Adrenal gland (tissue), 12 donors: Measurements from ENCODE around the gene PRR19. TPM values are rescaled to one million over a fixed set of nuclear protein-coding genes. Genes with fewer than 3 reads are reported as not detected.
A peak's percentile ranks its signal among the peaks of the same experiment; 100 is the strongest.

ENCODE experiments used
- DNase-seq, 7 donors: peaks; one replicate each; pipeline ENCODE4 v3.0.0-alpha.2; 2019 to 2020
- H3K27ac ChIP-seq, 5 donors: fragments of 200-600 bp; sonication (generic) in 4 of 5; 1 replicate in 3 of 5; 2 replicates in 2 of 5; pipeline versions ENCODE4 v1.5.1 to v1.8.0; 2016 to 2020; ENCODE audit warnings: mild to moderate bottlenecking in 1 of 5
- H3K27me3 ChIP-seq: fragments of 200-600 bp; 2 replicates; pipeline ENCODE4 v1.8.0; 2021
- H3K36me3 ChIP-seq, 2 donors: fragments of 200-600 bp; replicated peaks in 1 of 2; 1 replicate in 1 of 2; 2 replicates in 1 of 2; pipeline versions ENCODE4 v1.5.1 to v1.8.0; 2018 to 2022
- H3K4me1 ChIP-seq, 2 donors: fragments of 200-600 bp; replicated peaks in 1 of 2; 1 replicate in 1 of 2; 2 replicates in 1 of 2; pipeline versions ENCODE4 v1.5.1 to v1.8.0; 2018 to 2021
- H3K4me3 ChIP-seq, 4 donors: fragments of 200-600 bp; sonication (generic) in 3 of 4; one replicate each; pipeline ENCODE4 v1.5.1; 2016 to 2018
- H3K9me3 ChIP-seq, 3 donors: fragments of 200-600 bp; sonication (generic) in 1 of 3; replicated peaks in 1 of 3; 1 replicate in 2 of 3; 2 replicates in 1 of 3; pipeline versions ENCODE4 v1.5.1 to v1.8.0; 2016 to 2021
- POLR2A ChIP-seq, 2 donors: fragments of 450-650 bp; IDR thresholded peaks; one replicate each; pipeline ENCODE4 v1.6.1; 2017; ENCODE audit warnings: antibody characterized with exemption in 2 of 2, mild to moderate bottlenecking in 2 of 2, moderate library complexity in 1 of 2
- WGBS, 4 donors: extraction: QIAGEN DNeasy Blood & Tissue Kit in 2 of 4; methylation state at CpG; one replicate each; pipeline versions ENCODE4 v1.1.5 to v1.1.7; 2013 to 2017; 5-methylcytosine and 5-hydroxymethylcytosine counted together
- intact Hi-C, 2 donors: fragments of 100-400 bp; cut with DNase I; formaldehyde crosslinking; loops; one replicate each; pipeline versions ENCODE4 v1.14.1 to v1.15.0; 2022 to 2023
- polyA plus RNA-seq, 3 donors: library from polyadenylated mRNA; stranded (reverse); fragments of 200-250 nt in 2 of 3; fragments of 350-450 nt in 1 of 3; fragmentation: Illumina TruSeq in 1 of 3; extraction: RNeasy Lipid Tissue Mini Kit (QIAGEN cat#74804) in 1 of 3; gene quantifications; one replicate each; pipeline ENCODE4 v1.2.3, GENCODE V29; 2013 to 2014
- total RNA-seq, 9 donors: library from RNA; depleted of rRNA in 4 of 9; stranded (reverse); fragments of >200 nt in 4 of 9; fragments of 120-200 nt in 1 of 9; fragmentation: NEBNext Ultra II Directional in 1 of 9; extraction: Animal tissue kit (Norgen Biotek cat#: 25700) in 1 of 9; gene quantifications; one replicate each; pipeline versions ENCODE4 v1.1.0 to v1.2.4, GENCODE V29; 2013 to 2023
- TF ChIP-seq, protein P1 (sequence below), 6 experiments: fragments of 450-650 bp in 4 of 6; fragments of 200-600 bp in 2 of 6; sonication (generic) in 1 of 6; IDR thresholded peaks; 1 replicate in 5 of 6; 2 replicates in 1 of 6; pipeline versions ENCODE4 v1.5.1 to v1.8.0; 2016 to 2021; ENCODE audit warnings: antibody characterized with exemption in 6 of 6, mild to moderate bottlenecking in 2 of 6, moderate library complexity in 1 of 6
- donor health status: healthy with polysubstance abuse.
- donor health status: Bipolar disorder and iron deficiency.
- donor health status: DM: yes; HTN: yes; CAD: no.
- donor health status: DM: no; HTN: no; CAD: no.
- donor health status: DM: no; HTN: no; CAD: no.
- donor health status: DM: yes; HTN: yes; CAD: no.

The PRR19 gene
- total and polyA plus RNA-seq, 12 donors = 0.51 to 2.5 (median 1.5) TPM

DNA sequence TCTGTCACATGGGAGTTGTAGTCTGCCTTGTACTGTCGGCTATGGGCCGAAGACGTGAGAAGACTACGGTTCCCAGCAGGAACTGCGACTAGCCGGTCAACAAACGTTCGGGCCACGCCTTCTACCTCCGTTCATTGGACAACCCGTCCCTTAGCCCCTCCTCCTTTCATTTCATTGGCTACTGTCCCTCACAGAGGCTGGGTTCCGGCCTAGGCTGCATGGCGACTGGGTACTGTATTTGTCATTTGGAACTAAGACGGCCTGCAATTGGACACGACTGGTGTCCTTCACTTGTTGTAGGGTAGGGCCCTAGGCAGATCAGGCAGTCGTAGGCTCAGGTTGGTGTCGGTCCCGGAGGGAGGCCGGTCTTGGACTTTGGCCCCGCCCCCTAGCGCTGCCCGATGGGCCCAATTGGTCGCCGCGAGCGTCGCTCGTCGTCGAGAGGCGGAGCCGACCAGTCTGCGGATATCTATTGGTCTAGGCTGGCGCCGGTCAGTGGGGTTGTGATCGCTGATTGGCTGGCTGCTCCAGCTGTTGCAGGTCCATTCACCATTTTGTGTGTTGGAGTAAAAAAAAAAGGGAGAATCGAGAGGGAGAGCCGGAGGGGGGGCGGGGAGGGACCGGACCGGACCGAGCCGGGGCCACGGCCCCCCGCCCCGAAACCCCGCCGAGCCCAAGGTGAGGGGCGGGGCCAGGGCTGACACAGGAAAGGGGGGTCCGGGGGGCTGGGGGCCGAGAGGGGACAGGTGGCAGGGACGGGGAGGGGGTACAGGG lies 33.0 kb upstream of the PRR19 start, which contains the start of gene CIC:
CIC (plus strand) TSS at position 549 of the 774 bp plus-strand sequence. CDS start 2,532 bp downstream, outside the sequence.
- 0 to 1% (median 1%) methylated on average over 23 to 52 of the region's 52 CpGs for WGBS, 4 donors
- no peak for TF ChIP-seq POLR2A (IDR thresholded peaks at IDR 0.05)
- TF ChIP-seq, protein P1, sequence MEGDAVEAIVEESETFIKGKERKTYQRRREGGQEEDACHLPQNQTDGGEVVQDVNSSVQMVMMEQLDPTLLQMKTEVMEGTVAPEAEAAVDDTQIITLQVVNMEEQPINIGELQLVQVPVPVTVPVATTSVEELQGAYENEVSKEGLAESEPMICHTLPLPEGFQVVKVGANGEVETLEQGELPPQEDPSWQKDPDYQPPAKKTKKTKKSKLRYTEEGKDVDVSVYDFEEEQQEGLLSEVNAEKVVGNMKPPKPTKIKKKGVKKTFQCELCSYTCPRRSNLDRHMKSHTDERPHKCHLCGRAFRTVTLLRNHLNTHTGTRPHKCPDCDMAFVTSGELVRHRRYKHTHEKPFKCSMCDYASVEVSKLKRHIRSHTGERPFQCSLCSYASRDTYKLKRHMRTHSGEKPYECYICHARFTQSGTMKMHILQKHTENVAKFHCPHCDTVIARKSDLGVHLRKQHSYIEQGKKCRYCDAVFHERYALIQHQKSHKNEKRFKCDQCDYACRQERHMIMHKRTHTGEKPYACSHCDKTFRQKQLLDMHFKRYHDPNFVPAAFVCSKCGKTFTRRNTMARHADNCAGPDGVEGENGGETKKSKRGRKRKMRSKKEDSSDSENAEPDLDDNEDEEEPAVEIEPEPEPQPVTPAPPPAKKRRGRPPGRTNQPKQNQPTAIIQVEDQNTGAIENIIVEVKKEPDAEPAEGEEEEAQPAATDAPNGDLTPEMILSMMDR (IDR thresholded peaks at IDR 0.05) = no peak
- Histone ChIP-seq H3K4me3 (peak within 1 kb of the TSS in 3 of 4 donors; percentile 7 to 81 (median 65)), H3K27me3 (no peaks in the 10 kb centered on the region), H3K36me3 (peaks cover 0 to 24% of the 10 kb centered on the region in 2 donors), H3K4me1 (peaks cover 24 to 27% of the 10 kb centered on the region in 2 donors), H3K27ac (peak within 1 kb of the TSS; percentile 91 to 99 (median 95)), H3K9me3 (no peaks in the 10 kb centered on the region)
- intact Hi-C loops = loop anchor here in 1 of 2 donors (2.0 kb wide), 1 partner anchor 14 kb away; the partner anchor contains the start of gene ERF
- peak; percentile 100 for DNase-seq

DNA sequence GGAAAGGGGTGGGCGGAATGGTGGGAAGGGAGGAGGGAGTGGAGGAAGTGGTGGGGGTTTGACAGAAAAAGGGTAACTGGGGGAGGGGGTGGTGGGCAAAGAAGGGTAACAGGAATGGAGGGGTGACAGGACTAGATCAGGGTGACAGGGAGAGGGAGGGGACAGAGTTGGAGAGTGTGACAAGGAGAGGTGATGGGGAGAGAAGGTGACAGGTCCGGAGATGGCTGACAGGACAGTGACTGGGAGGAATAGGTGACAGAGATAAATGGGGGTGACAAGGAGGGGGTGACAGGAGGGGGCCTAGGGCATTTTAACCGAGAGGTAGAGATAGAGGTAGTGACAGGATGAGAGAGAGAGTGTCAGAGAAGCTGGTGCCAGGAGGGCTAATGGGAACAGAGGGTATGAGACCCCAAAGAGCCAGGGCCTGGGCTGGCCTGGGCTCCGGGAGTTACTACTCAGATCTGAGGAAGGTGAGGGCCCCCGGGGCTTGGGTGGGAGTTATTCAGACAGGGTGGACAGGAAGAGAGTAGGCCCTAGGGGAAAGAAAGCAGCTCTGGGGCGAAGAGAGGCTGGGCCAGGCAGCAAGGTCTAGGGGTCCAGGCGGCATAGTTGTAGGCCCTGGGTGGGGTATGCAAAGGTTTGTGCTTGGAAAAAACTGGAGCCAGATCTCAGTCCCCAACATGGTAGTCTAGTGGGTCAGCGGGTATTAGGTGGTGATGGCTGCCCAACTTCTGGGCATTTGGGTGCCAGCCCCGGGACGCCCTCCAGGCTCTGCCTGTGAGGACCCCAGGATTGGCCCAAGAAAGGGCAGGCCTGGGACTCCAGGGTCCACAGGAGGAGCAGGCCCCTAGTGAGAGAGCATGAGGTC lies 32.2 kb upstream of the PRR19 start:
- intact Hi-C loops = loop anchor here in 1 of 2 donors (2.0 kb wide), 1 partner anchor 15 kb away; the partner anchor contains the start of gene ERF
- 11 to 28% (median 25%) methylated on average over 7 to 10 of the region's 10 CpGs for WGBS, 4 donors
- TF ChIP-seq POLR2A (IDR thresholded peaks at IDR 0.05) = no peak
- TF ChIP-seq, protein P1 (IDR thresholded peaks at IDR 0.05) = no peak
- H3K27me3 ChIP-seq = no peaks in the 10 kb centered on the region
- H3K4me3 ChIP-seq = peak overlapping the region in 2 of 4 donors; percentile 56 to 81
- peak in 5 of 7 donors; percentile 45 to 68 (median 49) for DNase-seq
- peaks cover 24 to 31% of the 10 kb centered on the region in 2 donors for H3K4me1 ChIP-seq
- peaks cover 0 to 32% of the 10 kb centered on the region in 2 donors for H3K36me3 ChIP-seq
- H3K27ac ChIP-seq = peak overlapping the region; percentile 86 to 96 (median 92)
- H3K9me3 ChIP-seq = no peaks in the 10 kb centered on the region

DNA sequence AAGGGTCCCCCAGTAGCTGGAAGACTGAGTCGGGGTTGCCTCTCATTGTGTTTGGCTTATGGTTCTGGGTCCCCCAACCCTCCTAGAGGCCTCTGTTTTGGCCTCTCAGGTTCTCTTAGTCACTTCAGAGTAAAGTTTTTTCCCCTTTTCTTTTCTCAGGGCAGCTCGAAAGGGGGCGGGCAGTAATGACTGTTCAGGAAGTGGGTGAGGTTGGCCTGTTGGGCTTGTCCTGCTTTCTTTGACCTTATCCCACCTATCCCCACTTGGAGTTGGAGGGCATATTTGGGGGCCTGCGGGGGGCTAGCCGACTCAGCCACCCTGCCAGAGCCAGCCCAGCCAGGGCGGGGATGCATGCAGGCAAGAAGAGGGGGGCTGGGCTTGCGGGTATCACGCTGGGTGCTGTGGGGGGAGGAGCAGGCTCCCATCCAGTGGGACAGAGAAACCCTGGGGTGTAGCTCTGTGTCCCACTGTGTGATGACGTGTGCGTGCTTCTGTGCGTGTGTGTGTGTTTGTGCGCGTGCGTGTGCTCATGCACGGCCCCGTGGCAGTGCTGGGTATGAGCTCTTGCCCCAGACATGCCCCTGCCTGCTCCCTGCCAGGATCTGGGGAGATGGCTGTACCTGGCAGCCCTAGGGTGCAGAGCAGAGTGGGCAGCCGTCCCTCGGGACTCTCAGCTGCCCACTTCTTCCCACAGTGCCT lies 31.4 kb upstream of the PRR19 start:
- no peaks in the 10 kb centered on the region for H3K9me3 ChIP-seq
- peak; percentile 37 to 61 for TF ChIP-seq POLR2A (IDR thresholded peaks at IDR 0.05)
- TF ChIP-seq, protein P1 (IDR thresholded peaks at IDR 0.05) = no peak
- H3K27me3 ChIP-seq = no peaks in the 10 kb centered on the region
- DNase-seq = peak; percentile 72 to 92 (median 76)
- H3K27ac ChIP-seq = peak overlapping the region; percentile 86 to 96 (median 92)
- peaks cover 0 to 39% of the 10 kb centered on the region in 2 donors for H3K36me3 ChIP-seq
- WGBS, 4 donors = 5 to 13% (median 8%) methylated on average over 5 to 18 of the region's 18 CpGs
- H3K4me3 ChIP-seq = peak overlapping the region in 2 of 4 donors; percentile 56 to 81
- peaks cover 24 to 38% of the 10 kb centered on the region in 2 donors for H3K4me1 ChIP-seq
- intact Hi-C loops = no loop called here
